ENCODE data around the gene CARD10.

CARD10 gene

GRCh38 chr22:37561212-37562048, 42.2 kb upstream of the CARD10 start:
- H3K4me3 ChIP-seq (ENCODE audit: low read depth, low read length): peak overlapping the region; percentile 53
- peak; percentile 88 for DNase-seq
- peak; percentile 89 for TF ChIP-seq CTCF (IDR thresholded peaks at IDR 0.05; ENCODE audit: low read depth, low read length)

DNA sequence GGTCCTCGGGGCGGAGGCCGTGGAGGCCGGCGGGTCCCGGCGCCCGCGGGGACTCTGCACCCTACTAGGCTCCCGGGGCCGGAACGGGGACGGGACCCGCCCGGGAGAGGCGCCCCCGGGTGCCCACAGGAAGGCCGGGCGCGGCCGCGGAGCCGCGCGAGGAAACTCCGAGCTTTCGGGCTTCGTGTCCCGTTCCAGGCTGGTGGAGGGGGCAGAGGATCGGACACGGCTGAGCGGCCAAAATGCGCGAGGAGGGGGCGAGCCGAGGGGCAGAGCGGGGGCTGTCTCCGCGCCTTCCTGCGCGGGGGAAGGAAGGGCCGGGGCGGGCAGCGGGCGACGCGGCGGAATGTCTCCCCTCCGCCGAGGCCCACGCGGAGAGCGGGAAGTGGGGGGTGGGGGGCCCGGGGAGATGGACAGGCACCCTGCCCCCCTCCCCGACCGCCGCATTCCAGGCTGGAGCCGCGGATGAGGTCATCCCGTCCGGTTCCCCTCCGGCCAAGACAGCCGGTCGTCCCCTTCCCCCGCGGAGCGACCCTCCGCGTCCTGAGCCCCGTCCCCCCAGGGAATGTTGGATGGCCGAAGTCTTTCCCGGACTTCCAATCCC, 41.5 kb upstream of the CARD10 start:
- no peak for DNase-seq
- no peaks in the 10 kb centered on the region for H3K9me3 ChIP-seq (ENCODE audit: severe bottlenecking)
- H3K27ac ChIP-seq: peak overlapping the region; percentile 41
- TF ChIP-seq CTCF (IDR thresholded peaks at IDR 0.05; ENCODE audit: low read depth, low read length): no peak
- peaks cover 6% of the 10 kb centered on the region for H3K27me3 ChIP-seq (ENCODE audit: insufficient read depth, low read depth, severe bottlenecking)
- no peaks in the 10 kb centered on the region for H3K36me3 ChIP-seq
- peak overlapping the region; percentile 53 for H3K4me3 ChIP-seq (ENCODE audit: low read depth, low read length)

More at GRCh38 chr22:37561212-37562048, 42.2 kb upstream of the CARD10 start:
- Histone ChIP-seq H3K27me3 (ENCODE audit: insufficient read depth, low read depth, severe bottlenecking) (peaks cover 6% of the 10 kb centered on the region), H3K36me3 (no peaks in the 10 kb centered on the region), H3K9me3 (ENCODE audit: severe bottlenecking) (no peaks in the 10 kb centered on the region), H3K27ac (no peak overlapping the region; the same call in 1 of the 2 replicates)

GRCh38 chr22:37559901-37560607, 40.8 kb upstream of the CARD10 start, which contains the start of gene CDC42EP1:
TSS of gene CDC42EP1 (plus strand) at chr22:37560480. CDS start at chr22:37566350, 5,870 bp downstream.
- Histone ChIP-seq H3K27me3 (ENCODE audit: insufficient read depth, low read depth, severe bottlenecking) (peaks cover 6% of the 10 kb centered on the region), H3K4me3 (ENCODE audit: low read depth, low read length) (peak within 1 kb of the TSS; percentile 53), H3K27ac (peak within 1 kb of the TSS; percentile 41), H3K36me3 (no peaks in the 10 kb centered on the region), H3K9me3 (ENCODE audit: severe bottlenecking) (no peaks in the 10 kb centered on the region)
- DNase-seq: peak; percentile 39
- TF ChIP-seq CTCF (IDR thresholded peaks at IDR 0.05; ENCODE audit: low read depth, low read length): no peak

- Histone ChIP-seq H3K36me3 (no peaks in the 10 kb centered on the region), H3K27me3 (ENCODE audit: insufficient read depth, low read depth, severe bottlenecking) (peaks cover 6% of the 10 kb centered on the region), H3K4me3 (ENCODE audit: low read depth, low read length) (no peak overlapping the region), H3K9me3 (ENCODE audit: severe bottlenecking) (no peaks in the 10 kb centered on the region), H3K27ac (no peak overlapping the region)
- TF ChIP-seq CTCF (IDR thresholded peaks at IDR 0.05; ENCODE audit: low read depth, low read length): no peak
- DNase-seq: no peak
These were observed 40.3 kb upstream of the CARD10 start for GRCh38 chr22:37559521-37559900.

DNA sequence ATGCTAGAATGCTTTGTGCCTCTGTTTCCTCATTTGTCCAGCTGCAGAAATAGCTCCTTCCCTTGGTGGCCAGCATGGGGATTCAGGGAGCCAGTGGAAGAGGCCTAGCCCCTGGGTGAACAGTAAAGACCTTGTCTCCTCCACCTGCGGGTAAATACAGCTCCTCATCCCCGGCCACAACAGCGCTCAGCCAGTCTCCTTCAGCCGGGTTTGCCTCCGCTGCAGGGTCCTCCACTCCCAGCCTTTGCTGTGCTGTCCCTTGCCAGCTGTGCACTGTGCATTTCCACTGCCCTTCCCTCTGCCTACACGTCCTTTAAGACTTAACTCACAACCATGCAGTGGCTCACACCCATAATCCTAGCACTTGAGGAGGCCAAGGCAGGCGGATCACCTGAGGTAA, 39.6 kb upstream of the CARD10 start:
- no peak for TF ChIP-seq CTCF (IDR thresholded peaks at IDR 0.05; ENCODE audit: low read depth, low read length)
- no peak overlapping the region for H3K27ac ChIP-seq
- H3K4me3 ChIP-seq (ENCODE audit: low read depth, low read length): no peak overlapping the region
- H3K36me3 ChIP-seq: no peaks in the 10 kb centered on the region
- DNase-seq: no peak
- peaks cover 6% of the 10 kb centered on the region for H3K27me3 ChIP-seq (ENCODE audit: insufficient read depth, low read depth, severe bottlenecking)
- H3K9me3 ChIP-seq (ENCODE audit: severe bottlenecking): no peaks in the 10 kb centered on the region
